ENCODE measurements around the gene RASAL2.

RASAL2 gene

GRCh38 chr1:178532392-178532791 lies 438.5 kb downstream of the RASAL2 start:
- POLR2A ChIA-PET = interaction anchor here (0.5 kb wide), 1 partner anchor 470 kb away, joined by 3 read pairs; no protein-coding TSS in a partner anchor
- no peak overlapping the region for H3K4me3 ChIP-seq (ENCODE audit: low read depth, low read length)
- DNase-seq (ENCODE audit: low read depth, low spot score) = no peak

GRCh38 chr1:178533121-178533946 lies 439.4 kb downstream of the RASAL2 start:
- no peak overlapping the region for H3K4me3 ChIP-seq (ENCODE audit: low read depth, low read length)
- ChIA-PET CTCF (interaction anchor here (0.6 to 23.6 kb wide), 25 partner anchors 8 to 835 kb away, joined by 3 to 593 read pairs (median 5); no protein-coding TSS in a partner anchor), POLR2A (no interaction called here)
- TF ChIP-seq CTCF (IDR thresholded peaks at IDR 0.05; ENCODE audit: insufficient read depth, low read length, missing control alignments) = no peak
- no peak for DNase-seq (ENCODE audit: low read depth, low spot score)

More at GRCh38 chr1:178532392-178532791, 438.5 kb downstream of the RASAL2 start:
- TF ChIP-seq CTCF (IDR thresholded peaks at IDR 0.05; ENCODE audit: insufficient read depth, low read length, missing control alignments) = peak; percentile 91
- CTCF ChIA-PET = interaction anchor here (0.6 to 23.6 kb wide), 28 partner anchors 9 to 836 kb away, joined by 3 to 593 read pairs (median 5); no protein-coding TSS in a partner anchor
